Upper lobe of left lung (tissue), 4 donors: ENCODE results near the gene SEC23A.

Experiments used
- POLR2AphosphoS5 ChIP-seq, 2 donors: sonication (generic); formaldehyde crosslinking; IDR thresholded peaks; one replicate each; pipeline ENCODE4 v1.5.1; 2017; ENCODE audit warnings: antibody characterized with exemption in 2 of 2
- TF ChIP-seq, protein P1 (sequence below), 6 experiments: fragments of 450-650 bp in 4 of 6; fragments of 200-600 bp in 2 of 6; sonication (generic) in 2 of 6; IDR thresholded peaks; one replicate each; pipeline ENCODE4 v1.5.1; 2016 to 2019; ENCODE audit warnings: antibody characterized with exemption in 6 of 6

DNA sequence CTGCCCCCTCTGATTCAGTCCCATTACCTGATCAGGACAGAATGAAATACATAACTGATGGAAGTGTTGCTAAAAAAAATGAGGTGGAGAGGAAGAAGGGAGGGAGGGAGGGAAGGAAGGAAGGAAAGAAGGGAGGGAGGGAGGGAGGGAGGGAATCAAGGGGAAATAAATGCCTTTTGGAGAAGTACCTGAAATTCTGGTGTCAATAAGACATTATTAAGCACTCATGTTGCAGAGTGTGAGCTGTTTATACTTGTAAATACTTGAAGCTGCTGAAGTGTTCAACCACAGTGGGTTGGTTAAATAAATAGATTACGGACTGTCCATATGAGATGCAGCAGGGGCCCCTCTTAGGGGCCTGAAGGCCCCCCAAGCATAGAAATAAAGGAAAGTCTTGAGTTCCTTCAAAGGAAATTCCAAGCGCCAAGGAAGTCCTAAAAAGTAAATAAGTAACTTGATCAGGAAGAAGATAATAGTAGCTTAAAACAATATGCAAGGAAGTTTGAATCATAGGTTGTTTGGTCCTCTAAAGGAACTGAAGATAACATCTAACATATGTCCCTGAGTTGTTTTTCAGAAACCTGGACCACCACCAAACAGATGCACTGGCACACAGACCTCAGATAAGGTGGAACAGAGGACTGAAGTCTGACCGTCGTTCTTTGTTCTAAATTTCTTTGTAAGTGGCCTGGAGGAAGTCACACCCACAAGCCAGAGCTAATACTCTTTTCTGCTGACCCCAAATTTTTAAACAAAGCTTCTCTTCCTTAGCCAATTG is 110.8 kb downstream of the SEC23A start:
- TF ChIP-seq, protein P1, sequence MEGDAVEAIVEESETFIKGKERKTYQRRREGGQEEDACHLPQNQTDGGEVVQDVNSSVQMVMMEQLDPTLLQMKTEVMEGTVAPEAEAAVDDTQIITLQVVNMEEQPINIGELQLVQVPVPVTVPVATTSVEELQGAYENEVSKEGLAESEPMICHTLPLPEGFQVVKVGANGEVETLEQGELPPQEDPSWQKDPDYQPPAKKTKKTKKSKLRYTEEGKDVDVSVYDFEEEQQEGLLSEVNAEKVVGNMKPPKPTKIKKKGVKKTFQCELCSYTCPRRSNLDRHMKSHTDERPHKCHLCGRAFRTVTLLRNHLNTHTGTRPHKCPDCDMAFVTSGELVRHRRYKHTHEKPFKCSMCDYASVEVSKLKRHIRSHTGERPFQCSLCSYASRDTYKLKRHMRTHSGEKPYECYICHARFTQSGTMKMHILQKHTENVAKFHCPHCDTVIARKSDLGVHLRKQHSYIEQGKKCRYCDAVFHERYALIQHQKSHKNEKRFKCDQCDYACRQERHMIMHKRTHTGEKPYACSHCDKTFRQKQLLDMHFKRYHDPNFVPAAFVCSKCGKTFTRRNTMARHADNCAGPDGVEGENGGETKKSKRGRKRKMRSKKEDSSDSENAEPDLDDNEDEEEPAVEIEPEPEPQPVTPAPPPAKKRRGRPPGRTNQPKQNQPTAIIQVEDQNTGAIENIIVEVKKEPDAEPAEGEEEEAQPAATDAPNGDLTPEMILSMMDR (IDR thresholded peaks at IDR 0.05), result no peak
- no peak for TF ChIP-seq POLR2AphosphoS5 (IDR thresholded peaks at IDR 0.05)
